EL (cell line): ENCODE measurements around the gene CDC5L.
A peak's percentile ranks its signal among the peaks of the same experiment; 100 is the strongest.

Experiments
- DNase-seq: peaks from one replicate; pipeline ENCODE4 v3.0.0-alpha.2; 2016

Gene CDC5L

DNA sequence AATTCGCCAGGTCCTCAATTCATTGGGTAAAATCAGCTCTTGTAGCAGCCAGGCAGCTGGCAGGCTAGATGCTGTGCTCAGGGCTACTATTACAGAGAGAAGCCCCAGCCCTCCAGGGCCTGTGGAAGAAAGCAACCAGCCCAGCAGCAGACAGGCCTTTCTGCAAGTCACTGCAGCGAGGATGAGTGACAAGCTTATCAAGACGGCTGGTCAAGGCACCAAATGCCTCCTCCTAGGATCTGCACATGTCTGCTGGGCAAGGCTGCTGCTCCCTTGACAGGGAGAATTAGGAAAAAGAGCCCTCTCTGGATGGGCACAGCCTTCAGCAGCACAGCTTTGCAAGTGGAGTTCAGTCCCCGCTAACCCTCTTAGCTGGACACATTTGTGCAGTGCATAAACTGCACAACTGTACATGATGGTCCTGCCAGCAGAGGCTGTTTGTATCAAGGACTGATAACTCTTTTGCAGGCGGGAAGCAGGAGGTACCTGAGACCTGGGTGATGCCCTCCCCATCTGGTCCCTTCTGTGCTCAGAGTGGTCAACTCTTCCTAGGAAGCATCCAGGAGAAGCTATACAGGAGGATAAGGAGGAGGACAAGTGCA, 89.9 kb downstream of the CDC5L start:
- DNase-seq: no peak

DNA sequence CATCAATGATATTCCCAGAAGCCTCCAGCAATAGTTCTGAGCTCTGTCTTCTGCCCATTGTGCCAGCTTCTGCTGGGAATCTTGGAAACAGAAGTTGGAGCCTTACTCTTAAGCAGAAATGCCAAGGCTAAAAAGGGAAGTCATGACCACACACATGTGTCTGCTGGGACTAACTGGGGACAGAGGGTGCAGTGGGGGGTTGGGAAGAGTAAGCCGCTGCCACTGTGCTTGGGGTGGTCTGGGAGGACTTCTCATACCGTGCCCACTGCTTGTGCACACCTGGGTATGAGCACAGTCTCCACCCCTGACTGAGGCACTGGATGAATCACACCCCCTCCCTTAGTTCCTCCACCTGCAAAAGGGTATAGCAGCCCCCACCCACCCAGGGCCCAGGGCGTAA, 90.7 kb downstream of the CDC5L start:
- DNase-seq: no peak

DNA sequence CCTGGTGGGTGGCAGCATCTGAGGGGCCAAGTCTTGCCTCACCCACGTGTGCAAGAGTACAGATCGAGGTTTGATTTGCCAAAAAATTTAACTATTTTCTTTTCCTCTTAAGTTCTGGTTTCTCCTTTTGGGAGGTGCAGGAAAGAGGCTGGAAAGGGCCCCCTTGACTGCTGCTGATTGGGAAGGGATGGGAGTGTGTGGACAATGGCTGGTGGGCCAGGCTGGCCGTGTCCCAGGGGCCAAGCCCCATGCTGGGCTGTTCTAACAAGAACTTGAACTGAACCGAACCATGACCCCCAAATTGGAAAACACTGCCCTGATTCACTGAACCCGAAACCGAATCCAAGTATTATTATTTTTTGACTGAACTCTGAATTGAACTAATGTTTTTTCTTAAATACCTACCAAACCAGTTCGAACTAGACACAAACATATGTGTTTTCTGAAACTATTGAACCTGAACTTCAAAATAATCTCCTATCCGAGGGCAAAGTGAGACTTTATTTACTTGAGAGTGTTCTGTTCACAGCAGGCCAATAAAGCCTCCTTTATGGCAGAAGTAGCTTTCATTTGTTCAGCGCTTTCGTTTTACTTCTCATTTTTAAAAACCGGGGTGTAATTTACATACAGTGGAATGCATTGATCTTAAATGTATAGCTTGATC, 91.2 kb downstream of the CDC5L start:
- DNase-seq: no peak

DNA sequence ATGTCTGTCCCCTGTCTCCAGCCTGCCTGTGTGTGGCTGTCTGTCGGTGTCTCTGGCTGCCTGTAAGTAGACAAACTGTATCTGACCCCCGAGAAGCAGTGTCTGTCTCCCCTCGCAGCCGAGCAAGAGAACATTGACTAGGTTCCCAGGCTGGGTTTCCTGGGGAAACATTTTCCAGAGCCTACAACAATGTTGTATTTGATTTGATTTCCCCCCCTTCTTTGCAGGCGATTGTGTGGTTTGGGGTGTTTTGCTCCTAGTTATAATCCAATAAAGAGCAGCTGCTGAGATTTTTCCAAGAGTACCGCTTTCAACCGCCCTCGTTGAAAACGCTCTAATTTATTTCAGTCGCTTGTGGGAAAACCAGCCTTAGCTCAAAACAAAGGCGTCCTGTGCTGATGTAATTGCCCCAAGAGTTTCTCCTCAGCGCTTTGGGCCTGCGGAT, 92.6 kb downstream of the CDC5L start:
- no peak for DNase-seq

DNA sequence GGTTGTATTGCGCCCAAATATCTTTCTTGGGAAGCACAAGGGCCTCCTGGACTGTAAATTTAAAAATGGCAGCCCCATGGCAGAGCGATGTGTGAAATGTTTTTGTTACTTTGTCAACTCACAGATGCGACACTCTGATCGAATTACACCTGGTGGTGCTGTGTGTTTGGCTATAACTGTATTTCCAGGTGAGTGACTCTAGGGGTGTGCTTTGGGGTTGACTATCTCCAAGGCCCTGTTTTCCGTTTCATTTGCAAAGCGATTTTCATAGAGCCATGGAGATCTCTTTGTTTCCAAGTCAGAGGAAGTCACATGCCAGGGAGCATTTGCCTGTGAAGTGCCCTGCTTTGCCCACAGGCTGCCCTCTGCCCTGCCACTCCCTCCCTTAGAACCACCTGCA, 93.5 kb downstream of the CDC5L start:
- DNase-seq: no peak

DNA sequence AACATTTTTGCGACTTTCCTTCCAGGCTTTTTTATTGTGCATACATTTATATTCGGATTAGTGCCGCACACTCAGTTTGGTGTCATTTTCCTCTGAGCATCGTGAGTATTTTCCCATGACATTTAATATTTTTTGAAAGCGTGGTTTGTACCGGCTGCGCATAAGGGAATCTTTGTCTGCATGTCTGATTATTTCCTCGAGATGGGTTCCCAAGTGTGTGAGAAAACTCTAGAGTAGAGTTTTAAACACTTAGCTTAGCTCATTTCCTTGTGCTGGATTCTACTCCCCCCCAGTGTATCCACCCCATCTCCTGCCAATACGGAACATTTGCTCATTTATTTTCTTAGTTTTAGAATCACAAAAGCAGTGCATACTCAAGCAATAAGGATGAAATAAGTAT, 94.3 kb downstream of the CDC5L start:
- no peak for DNase-seq

DNA sequence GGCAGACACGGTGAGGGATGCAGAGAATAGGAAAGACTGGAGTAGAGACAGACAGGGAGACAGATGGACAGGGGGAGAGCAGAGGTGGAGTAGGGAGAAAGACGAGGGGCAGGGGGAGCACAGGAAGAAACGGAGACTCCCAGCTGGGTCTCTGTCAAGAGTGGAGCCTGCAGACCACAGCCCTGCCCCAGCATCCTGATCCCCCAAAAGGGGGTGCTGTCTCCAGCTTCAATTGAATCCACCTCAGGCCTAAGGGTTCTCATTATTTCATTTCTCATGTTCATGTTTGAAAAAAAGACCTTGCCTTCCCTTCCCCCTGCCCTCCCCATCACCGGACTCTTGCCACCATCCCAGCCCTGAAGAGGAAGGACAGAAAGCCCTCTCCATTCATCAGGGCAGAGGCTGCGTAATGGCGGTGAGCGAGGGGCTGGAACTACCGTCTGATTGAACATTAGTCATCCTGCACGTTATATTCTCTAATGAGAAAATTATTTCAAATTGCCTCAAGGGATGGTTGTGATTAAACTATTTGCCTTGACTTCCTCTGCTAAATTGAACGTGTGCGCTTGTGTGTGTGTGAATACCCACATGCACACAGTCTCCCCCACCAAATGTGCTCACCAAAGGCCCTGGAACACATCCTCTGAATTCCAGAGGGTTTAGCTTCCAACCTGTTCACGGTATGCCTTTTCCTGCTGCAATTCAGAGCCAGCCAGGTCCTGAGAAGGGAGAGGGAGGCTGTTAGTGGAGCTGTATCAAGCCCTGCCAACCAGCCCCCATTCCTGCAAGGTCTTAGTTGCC, 98.3 kb downstream of the CDC5L start:
- peak; percentile 85 for DNase-seq

DNA sequence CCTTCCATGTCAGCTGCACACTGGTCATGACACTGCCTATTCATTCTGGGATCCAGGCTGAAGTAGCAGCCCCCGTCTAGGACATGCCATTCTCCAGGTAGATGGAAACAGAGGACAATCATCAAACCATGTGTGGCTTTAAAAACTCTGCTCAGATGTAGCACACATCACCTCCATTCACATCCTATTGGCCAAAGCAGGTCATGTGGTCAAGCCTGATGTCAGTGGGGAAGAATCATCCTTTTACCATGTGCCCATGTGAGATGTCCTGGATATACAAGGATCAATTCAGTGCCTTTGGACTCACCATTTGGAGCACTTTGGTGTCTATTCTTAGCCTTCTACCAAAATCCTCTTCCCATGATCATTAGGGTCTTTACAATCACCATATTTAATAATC, 99.5 kb downstream of the CDC5L start:
- DNase-seq: no peak

DNA sequence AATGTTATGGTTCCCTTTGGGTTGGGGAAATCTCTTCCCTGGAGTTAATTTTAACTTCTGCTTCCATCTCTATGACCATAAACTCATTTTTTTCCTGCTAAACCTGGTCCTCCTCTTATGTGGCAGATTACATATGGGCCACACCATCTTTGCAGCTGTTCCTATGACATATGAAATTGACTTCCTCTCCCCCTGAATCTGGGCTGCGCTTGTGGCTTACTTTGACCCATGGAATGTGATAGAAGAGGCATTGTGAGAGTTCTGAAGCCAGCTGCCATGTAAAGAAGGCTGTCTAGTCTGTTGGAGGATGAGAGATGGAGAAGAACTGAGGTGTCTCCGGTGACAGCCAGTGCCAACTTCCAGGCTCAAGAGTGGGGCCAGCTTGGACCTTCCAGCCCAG, 100.1 kb downstream of the CDC5L start:
- DNase-seq: no peak

DNA sequence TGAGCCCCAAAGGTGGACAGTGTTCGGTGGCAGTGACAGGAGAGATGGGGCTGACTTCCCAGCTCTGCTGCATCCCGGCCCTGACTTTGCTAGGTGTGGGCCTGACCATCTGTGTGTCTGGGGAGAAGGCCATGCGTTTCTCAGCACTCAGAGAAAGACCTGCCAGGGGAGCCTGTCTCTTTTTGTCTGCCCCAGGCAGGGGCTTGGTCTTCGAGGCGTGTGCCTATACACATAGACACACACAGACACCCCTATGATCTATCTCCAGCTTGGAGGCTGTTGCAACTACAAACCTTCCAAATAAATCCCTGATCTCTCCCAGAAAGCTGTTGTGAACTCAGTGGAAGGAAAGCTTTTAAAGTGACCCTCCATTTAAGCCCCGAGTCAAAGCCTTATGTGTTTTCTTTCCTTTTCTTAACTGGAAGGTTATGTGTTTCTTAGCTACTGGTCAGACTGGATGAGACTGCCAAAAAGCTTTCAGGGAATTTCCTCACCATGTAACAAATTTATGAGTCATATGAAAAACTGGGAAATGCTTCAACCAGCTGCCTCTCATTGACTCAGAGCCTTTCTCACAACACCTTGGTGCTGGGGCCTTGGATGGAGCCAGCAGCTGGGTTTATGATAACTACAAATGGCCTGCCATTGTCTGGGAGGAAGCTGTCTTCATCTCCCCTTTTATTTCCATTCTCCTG, 102.6 kb downstream of the CDC5L start:
- peak; percentile 96 for DNase-seq

DNA sequence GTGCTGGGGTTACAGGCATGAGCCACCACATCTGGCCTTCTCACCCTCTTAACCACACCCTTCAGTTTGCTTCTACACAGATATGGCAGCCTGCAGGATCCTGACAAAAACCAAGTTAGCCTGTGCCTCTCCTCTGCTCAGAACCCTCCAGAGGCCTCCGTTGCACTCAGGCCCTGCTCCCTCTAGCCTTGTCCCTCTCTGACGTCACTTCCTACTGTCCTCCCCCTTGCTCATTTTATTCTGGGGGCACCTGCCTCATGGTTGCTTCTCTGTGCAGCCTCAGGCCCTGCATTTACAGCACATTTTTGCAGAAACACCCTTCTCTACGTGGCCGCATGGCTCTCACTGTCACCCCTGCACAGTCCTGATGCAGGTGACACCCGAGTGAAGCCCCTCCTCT, 105.6 kb downstream of the CDC5L start:
- DNase-seq: no peak

DNA sequence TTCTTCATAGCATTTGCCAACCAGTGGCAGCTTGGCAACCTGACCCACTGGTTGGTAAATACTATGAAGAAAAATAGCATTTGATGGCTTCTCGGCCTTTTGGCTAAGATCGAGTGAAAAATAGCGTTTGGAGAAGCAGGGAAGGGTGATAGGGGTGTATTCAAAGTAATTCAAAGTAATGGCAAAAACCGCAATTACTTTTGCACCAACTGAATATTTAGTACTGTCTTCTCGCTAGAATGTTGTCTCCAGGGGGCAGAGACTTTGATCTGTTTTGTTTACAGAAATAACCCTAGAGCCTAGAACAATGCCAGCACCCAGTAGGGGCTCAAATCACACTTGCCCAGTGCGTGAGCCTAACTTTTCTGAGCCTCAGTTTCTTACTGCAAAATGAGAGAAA, 106.1 kb downstream of the CDC5L start:
- DNase-seq: no peak

DNA sequence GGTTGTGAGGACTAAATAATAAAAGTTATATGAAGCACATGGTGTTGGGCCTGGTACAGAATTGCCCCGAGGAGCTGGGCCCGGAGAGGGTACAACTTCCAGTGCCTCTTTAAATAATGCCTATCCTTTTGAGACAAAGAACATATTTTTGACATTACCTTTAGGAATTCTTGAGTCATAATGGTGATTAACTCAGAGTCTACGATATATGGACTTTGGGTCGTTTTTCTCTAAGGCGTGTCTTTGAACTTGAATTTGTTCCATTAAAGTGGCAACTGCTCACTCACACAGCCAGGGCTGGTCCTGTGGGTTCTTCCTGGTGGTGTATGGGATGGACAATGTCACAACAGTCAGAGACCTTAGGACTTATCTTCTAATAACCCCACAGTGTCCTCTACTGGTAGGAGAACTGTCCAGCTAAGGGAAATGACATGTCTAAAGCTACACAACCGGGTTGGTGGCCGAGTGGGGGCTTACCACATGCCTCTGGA, 106.5 kb downstream of the CDC5L start:
- DNase-seq: peak; percentile 83

DNA sequence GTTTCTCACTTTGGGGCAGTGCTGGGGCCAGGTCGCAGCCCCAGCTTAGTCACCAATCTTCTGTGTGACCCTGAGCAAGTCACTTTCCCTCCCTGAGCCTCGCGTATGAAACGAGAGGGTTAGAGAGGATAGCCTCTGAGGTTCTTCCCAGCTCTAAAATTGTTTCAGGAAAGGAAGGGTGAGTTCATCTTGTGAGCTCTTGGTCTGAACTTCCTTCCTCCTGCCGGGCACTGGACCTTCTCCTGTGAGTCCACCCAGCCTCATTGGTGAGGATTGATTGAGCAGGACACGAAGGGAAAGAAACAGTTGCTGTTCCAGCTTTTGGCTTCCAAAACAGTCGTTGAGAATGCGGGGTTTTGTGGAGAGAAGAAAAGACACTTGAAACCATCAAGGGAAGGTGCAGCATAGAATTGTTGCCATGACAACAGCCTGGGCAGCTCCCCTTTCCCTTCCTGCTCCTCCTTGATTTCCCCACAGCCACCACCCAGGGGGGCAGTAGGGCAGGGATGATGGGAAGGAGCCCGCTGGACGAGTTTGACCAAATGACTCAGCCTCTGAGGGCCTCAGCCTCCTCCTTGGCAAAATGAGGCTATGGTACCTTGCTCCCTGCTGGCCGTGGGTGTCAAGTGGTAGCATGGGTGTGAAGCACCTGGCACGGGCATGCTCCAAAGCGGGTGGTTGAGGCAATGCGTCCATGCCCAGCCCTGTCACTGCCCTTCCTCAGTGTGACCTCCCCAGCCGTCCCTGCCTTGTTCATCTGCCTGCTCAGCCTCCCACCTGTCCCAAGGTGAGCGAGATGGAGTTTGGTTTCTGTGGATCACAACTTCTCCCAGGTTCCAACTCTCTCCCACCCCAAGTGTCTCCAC, 107.8 kb downstream of the CDC5L start:
- DNase-seq: no peak

DNA sequence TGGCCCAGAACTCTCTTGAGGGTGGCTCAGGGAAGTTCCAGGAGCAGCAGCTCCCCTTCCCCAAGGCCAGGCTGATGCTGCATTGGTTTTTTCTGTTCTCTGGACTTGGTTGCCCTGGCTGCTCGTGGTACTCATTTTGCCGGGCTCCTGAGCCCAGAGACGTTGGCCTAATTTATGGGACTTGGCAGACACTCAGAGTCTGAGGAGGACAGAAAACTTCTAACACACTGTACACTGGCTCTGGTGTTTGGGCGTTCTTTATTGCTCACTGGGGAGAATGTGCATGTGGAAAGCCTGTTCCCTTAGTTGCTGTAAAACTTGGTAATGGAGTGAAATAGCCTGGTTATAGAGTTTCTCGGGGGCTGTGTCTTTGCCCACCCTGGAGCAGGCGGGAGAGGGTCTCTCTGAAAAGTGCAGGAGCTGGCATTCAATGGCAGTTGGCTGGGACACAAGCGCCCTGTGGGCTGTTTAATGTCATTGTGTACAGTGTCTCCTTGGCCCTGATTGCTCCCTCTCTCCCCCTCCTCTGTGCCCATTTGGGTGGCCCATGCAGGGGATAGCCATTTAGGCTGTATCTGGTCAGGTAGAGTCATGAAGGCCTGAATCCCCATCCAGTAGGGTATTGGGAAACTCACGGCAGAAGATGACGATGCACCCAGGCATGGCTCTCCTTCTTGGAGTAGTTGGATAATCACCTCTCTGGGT, 109.3 kb downstream of the CDC5L start:
- DNase-seq: no peak

DNA sequence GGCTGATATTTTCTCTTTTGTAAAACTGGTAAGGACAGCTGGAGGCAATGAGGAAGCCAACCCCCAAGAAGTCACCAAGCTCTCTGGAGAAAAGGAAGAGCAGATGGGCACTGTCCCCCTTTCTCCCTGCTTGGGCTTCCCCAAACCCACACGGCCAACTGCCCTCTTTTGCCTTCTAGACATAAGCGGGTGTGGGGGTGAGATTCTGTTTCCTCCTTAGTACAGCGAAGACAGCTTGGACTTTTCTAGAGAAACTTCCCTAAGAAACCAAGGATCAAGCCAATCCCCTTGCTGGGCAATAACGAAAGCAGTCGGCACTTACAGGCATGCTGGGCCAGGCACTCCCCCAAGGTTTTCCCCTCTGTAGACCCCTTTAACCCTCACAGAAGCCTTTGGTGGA, 110.3 kb downstream of the CDC5L start:
- DNase-seq: no peak

DNA sequence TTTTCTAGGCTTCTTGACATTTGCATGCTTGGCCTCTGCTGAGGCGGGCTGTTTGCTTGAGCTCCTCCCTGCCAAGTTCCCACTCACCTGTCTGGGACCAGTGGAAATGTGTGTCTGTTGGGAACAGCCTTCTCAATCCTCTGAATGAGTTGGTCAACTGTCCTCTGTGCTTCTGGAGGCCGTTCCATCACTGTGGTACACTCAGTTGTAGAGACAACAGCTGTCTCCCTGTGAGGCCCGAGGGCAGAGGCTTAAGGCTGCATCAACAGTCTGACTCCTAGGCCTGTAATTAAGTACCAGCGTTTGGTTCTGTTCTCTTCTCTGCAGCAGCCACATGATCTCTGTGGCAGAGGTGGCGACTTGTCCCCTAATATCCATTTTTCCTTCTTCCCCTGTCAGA, 110.9 kb downstream of the CDC5L start:
- no peak for DNase-seq

DNA sequence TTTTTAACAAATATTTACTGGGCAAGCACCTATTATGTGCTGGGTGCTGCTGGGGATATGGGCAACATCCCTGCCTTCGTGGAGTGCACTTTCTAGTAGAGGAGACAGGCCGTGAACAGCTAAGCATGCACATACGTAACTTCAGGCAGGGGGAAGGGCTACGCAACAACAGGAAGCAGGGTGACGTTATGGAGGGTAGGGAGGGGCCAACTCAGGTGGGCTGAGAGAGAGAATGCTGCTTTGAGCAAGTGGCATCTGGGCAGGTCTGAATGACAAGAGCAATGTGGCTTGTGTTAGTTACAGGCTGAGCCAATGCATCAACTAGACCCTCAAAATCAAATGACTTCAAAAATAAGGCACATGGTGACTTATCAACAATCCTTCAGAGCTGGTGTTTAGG, 112.1 kb downstream of the CDC5L start:
- no peak for DNase-seq
